A549 (cell line): ENCODE data around the gene ZNF845.

ENCODE experiments used
- ATOH8 ChIP-seq: fragments of 250-450 bp; sonication (Bioruptor Pico); IDR thresholded peaks from 2 replicates; pipeline ENCODE4 v1.5.0; 2020; ENCODE audit warnings: low read depth, mild to moderate bottlenecking, moderate library complexity
- BHLHE40 ChIP-seq: IDR thresholded peaks from 2 replicates; pipeline ENCODE4 v1.6.1; 2012; ENCODE audit warnings: low read depth, low read length, inconsistent platforms
- CHD4 ChIP-seq: fragments of 200-600 bp; sonication (generic); IDR thresholded peaks from 2 replicates; pipeline ENCODE4 v1.6.1; 2016; ENCODE audit warnings: antibody characterized with exemption, mild to moderate bottlenecking, borderline replicate concordance
- CTCF ChIP-seq: fragments of >200 bp; sonication (Bioruptor Twin); formaldehyde crosslinking; IDR thresholded peaks from 3 replicates; pipeline ENCODE4 v1.5.1; 2016
- HOXB5 ChIP-seq: fragments of 250-450 bp; sonication (Bioruptor Pico); IDR thresholded peaks from 2 replicates; pipeline ENCODE4 v1.5.0; 2020; ENCODE audit warnings: mild to moderate bottlenecking, moderate library complexity
- NR3C1 ChIP-seq: fragments of >200 bp; sonication (Bioruptor Twin); formaldehyde crosslinking; IDR thresholded peaks from 3 replicates; pipeline ENCODE4 v1.6.1; 2017
- POLR2A ChIP-seq: IDR thresholded peaks from 2 replicates; pipeline ENCODE4 v1.6.1; 2012; ENCODE audit warnings: mild to moderate bottlenecking, low read length
- RAD21 ChIP-seq, 2 experiments: fragments of >200 bp in 1 of 2; sonication (Bioruptor Twin) in 1 of 2; formaldehyde crosslinking in 1 of 2; IDR thresholded peaks in 1 of 2; conservative IDR thresholded peaks in 1 of 2; 2 replicates in 1 of 2; 3 replicates in 1 of 2; pipeline ENCODE4 v1.6.1; 2012 to 2018; ENCODE audit warnings: inconsistent platforms in 1 of 2
- REST ChIP-seq: fragments of 200-600 bp; sonication (generic); IDR thresholded peaks from 2 replicates; pipeline ENCODE4 v1.6.1; 2016; ENCODE audit warnings: antibody characterized with exemption, mild to moderate bottlenecking, moderate library complexity
- RFX5 ChIP-seq: fragments of 450-650 bp; IDR thresholded peaks from 2 replicates; pipeline ENCODE4 v1.7.1; 2014; ENCODE audit warnings: antibody characterized with exemption, mild to moderate bottlenecking, moderate library complexity
- SMC3 ChIP-seq: fragments of >200 bp; sonication (Bioruptor Twin); formaldehyde crosslinking; IDR thresholded peaks from 3 replicates; pipeline ENCODE4 v1.6.1; 2018; ENCODE audit warnings: inconsistent platforms
- TP53 ChIP-seq: fragments of 250-450 bp; sonication (Bioruptor Pico); IDR thresholded peaks from 2 replicates; pipeline ENCODE4 v1.5.0; 2021; ENCODE audit warnings: mild to moderate bottlenecking, moderate library complexity

- TF ChIP-seq CTCF (no peak), SMC3 (no peak), RFX5 (no peak), BHLHE40 (no peak), POLR2A (no peak), TP53 (no peak), HOXB5 (CRISPR knock-in tag) (no peak), CHD4 (no peak), REST (no peak), ATOH8 (CRISPR knock-in tag) (no peak), RAD21 (conservative IDR thresholded peaks at IDR 0.05 in 1 of 2, IDR thresholded peaks at IDR 0.05 in 1 of 2) (no peak), NR3C1 (no peak)
Measured at GRCh38 chr19:53381376-53381775, 47.8 kb downstream of the ZNF845 start.
